NT2/D1 (cell line): ENCODE results near the gene SFRP5.

Experiments
- DNase-seq: peaks from one replicate; pipeline ENCODE4 v3.0.0-alpha.2; 2011; ENCODE audit warnings: low read depth, low spot score
- H3K27me3 ChIP-seq: 2 replicates; pipeline ENCODE4 v1.6.0; 2011; ENCODE audit warnings: mild to moderate bottlenecking; ENCODE audit not compliant: insufficient read length, insufficient read depth
- H3K36me3 ChIP-seq: 2 replicates; pipeline ENCODE4 v1.6.1; 2011; ENCODE audit warnings: mild to moderate bottlenecking, low read length, mixed read lengths; ENCODE audit not compliant: insufficient read depth, insufficient read length
- H3K4me1 ChIP-seq: 2 replicates; pipeline ENCODE4 v1.5.1; 2011; ENCODE audit not compliant: insufficient read depth, insufficient read length
- H3K4me3 ChIP-seq: 2 replicates; pipeline ENCODE4 v1.5.1; 2011; ENCODE audit warnings: low read depth; ENCODE audit not compliant: insufficient read length
- H3K9ac ChIP-seq: 2 replicates; pipeline ENCODE4 v1.6.0; 2011; ENCODE audit warnings: low read depth; ENCODE audit not compliant: insufficient read length
- H3K9me3 ChIP-seq: 2 replicates; pipeline ENCODE4 v1.5.1; 2011; ENCODE audit warnings: mild to moderate bottlenecking, low read length; ENCODE audit not compliant: insufficient read depth
- SUZ12 ChIP-seq: IDR thresholded peaks from 2 replicates; pipeline ENCODE4 v1.6.1; 2011; ENCODE audit not compliant: insufficient read length, insufficient read depth; ENCODE audit errors: extremely low read depth
- YY1 ChIP-seq: IDR thresholded peaks from 2 replicates; pipeline ENCODE4 v1.6.1; 2011; ENCODE audit not compliant: insufficient read length, insufficient read depth
- ZNF274 ChIP-seq: IDR thresholded peaks from 2 replicates; pipeline ENCODE4 v1.6.1; 2011; ENCODE audit warnings: mild to moderate bottlenecking, low read depth, low read length

The SFRP5 gene

GRCh38 chr10:97733256-97733655 lies 38.5 kb downstream of the SFRP5 start:
- Histone ChIP-seq H3K4me1 (peaks cover 2% of the 10 kb centered on the region), H3K27me3 (peaks cover 16% of the 10 kb centered on the region), H3K36me3 (no peaks in the 10 kb centered on the region), H3K9ac (no peak overlapping the region), H3K4me3 (no peak overlapping the region), H3K9me3 (peaks cover 12% of the 10 kb centered on the region)
- TF ChIP-seq YY1 (no peak), ZNF274 (no peak), SUZ12 (no peak)
- DNase-seq, result no peak

GRCh38 chr10:97732052-97732359 lies 39.8 kb downstream of the SFRP5 start:
- DNase-seq, result no peak
- no peak overlapping the region for H3K9ac ChIP-seq
- H3K4me3 ChIP-seq, result no peak overlapping the region
- H3K27me3 ChIP-seq, result peaks cover 16% of the 10 kb centered on the region
- H3K9me3 ChIP-seq, result peaks cover 12% of the 10 kb centered on the region
- H3K4me1 ChIP-seq, result peaks cover 2% of the 10 kb centered on the region
- TF ChIP-seq SUZ12 (no peak), YY1 (no peak), ZNF274 (no peak)
- H3K36me3 ChIP-seq, result no peaks in the 10 kb centered on the region

GRCh38 chr10:97731346-97732051 lies 40.3 kb downstream of the SFRP5 start:
- H3K36me3 ChIP-seq, result no peaks in the 10 kb centered on the region
- no peak for DNase-seq
- TF ChIP-seq YY1 (no peak), SUZ12 (no peak), ZNF274 (no peak)

GRCh38 chr10:97729014-97729413 lies 42.8 kb downstream of the SFRP5 start:
- TF ChIP-seq ZNF274 (no peak), SUZ12 (no peak), YY1 (no peak)
- DNase-seq, result no peak
- Histone ChIP-seq H3K4me1 (no peaks in the 10 kb centered on the region), H3K27me3 (no peaks in the 10 kb centered on the region), H3K9me3 (no peaks in the 10 kb centered on the region), H3K4me3 (no peak overlapping the region), H3K36me3 (no peaks in the 10 kb centered on the region), H3K9ac (no peak overlapping the region)

More at GRCh38 chr10:97731346-97732051, 40.3 kb downstream of the SFRP5 start:
- Histone ChIP-seq H3K9ac (no peak overlapping the region), H3K4me1 (peaks cover under 1% of the 10 kb centered on the region), H3K4me3 (no peak overlapping the region), H3K9me3 (peaks cover 9% of the 10 kb centered on the region), H3K27me3 (peaks cover 13% of the 10 kb centered on the region)

- no peak for TF ChIP-seq ZNF274
- no peak for TF ChIP-seq YY1
- TF ChIP-seq SUZ12, result no peak
- DNase-seq, result no peak
Observed at GRCh38 chr10:97726636-97727178, 45.1 kb downstream of the SFRP5 start.

GRCh38 chr10:97724341-97724941 lies 47.4 kb downstream of the SFRP5 start:
- no peak for DNase-seq
- Histone ChIP-seq H3K4me3 (no peak overlapping the region), H3K9ac (no peak overlapping the region), H3K4me1 (no peaks in the 10 kb centered on the region), H3K36me3 (no peaks in the 10 kb centered on the region), H3K9me3 (no peaks in the 10 kb centered on the region), H3K27me3 (no peaks in the 10 kb centered on the region)
- TF ChIP-seq SUZ12 (no peak), YY1 (no peak), ZNF274 (no peak)

More at GRCh38 chr10:97726636-97727178, 45.1 kb downstream of the SFRP5 start:
- Histone ChIP-seq H3K4me3 (no peak overlapping the region), H3K36me3 (no peaks in the 10 kb centered on the region), H3K9me3 (no peaks in the 10 kb centered on the region), H3K9ac (no peak overlapping the region), H3K4me1 (no peaks in the 10 kb centered on the region), H3K27me3 (no peaks in the 10 kb centered on the region)

GRCh38 chr10:97723001-97723400 lies 48.8 kb downstream of the SFRP5 start:
- no peak overlapping the region for H3K4me3 ChIP-seq
- H3K4me1 ChIP-seq, result peaks cover 3% of the 10 kb centered on the region
- no peak for TF ChIP-seq YY1
- no peak for TF ChIP-seq SUZ12
- TF ChIP-seq ZNF274, result no peak
- H3K9ac ChIP-seq, result no peak overlapping the region
- H3K9me3 ChIP-seq, result no peaks in the 10 kb centered on the region
- no peaks in the 10 kb centered on the region for H3K27me3 ChIP-seq
- DNase-seq, result no peak
- peaks cover 4% of the 10 kb centered on the region for H3K36me3 ChIP-seq
